AG09309 (cell line): ENCODE data around the gene VPREB3.

Experiments used
- DNase-seq: peaks from one replicate; pipeline ENCODE4 v3.0.0-alpha.2; 2010; ENCODE audit warnings: low read depth
- H3K4me3 ChIP-seq: 2 replicates; pipeline ENCODE4 v1.5.1; 2011; ENCODE audit warnings: mild to moderate bottlenecking, low read depth, low read length, moderate library complexity; ENCODE audit not compliant: control insufficient read depth
- CTCF ChIP-seq: IDR thresholded peaks from 2 replicates; pipeline ENCODE4 v1.5.1; 2011; ENCODE audit warnings: mild to moderate bottlenecking, low read depth, low read length, inconsistent platforms; ENCODE audit not compliant: insufficient read depth, control insufficient read depth; ENCODE audit errors: missing control alignments

The VPREB3 gene

GRCh38 chr22:23793326-23793725 is 39.1 kb upstream of the VPREB3 start:
- no peak for TF ChIP-seq CTCF
- no peak overlapping the region for H3K4me3 ChIP-seq
- no peak for DNase-seq

- no peak for DNase-seq
- no peak overlapping the region for H3K4me3 ChIP-seq
These were observed 37.8 kb upstream of the VPREB3 start for GRCh38 chr22:23791738-23792645.

GRCh38 chr22:23790819-23791737 is 36.9 kb upstream of the VPREB3 start:
- DNase-seq, result peak; percentile 90
- TF ChIP-seq CTCF, result no peak
- no peak overlapping the region for H3K4me3 ChIP-seq

More at GRCh38 chr22:23791738-23792645, 37.8 kb upstream of the VPREB3 start:
- no peak for TF ChIP-seq CTCF

GRCh38 chr22:23789638-23790037 is 35.4 kb upstream of the VPREB3 start:
- no peak for TF ChIP-seq CTCF
- no peak for DNase-seq
- H3K4me3 ChIP-seq, result no peak overlapping the region

- no peak for DNase-seq
- H3K4me3 ChIP-seq, result no peak overlapping the region
- TF ChIP-seq CTCF, result no peak
These were observed 34.9 kb upstream of the VPREB3 start for GRCh38 chr22:23789121-23789520.

- TF ChIP-seq CTCF, result no peak
These were observed 33.7 kb upstream of the VPREB3 start for GRCh38 chr22:23787910-23788309.

More at GRCh38 chr22:23787910-23788309, 33.7 kb upstream of the VPREB3 start:
- no peak for DNase-seq
- peak overlapping the region; percentile 55 for H3K4me3 ChIP-seq
